Activated naive CD4-positive, alpha-beta T cell treated with anti-CD3 and anti-CD28 coated beads for 36 hours (primary cell): ENCODE results near the gene UBA1. TPM values are rescaled to one million over a fixed set of nuclear protein-coding genes. Genes with fewer than 3 reads are reported as not detected.

Source experiments
- CTCF ChIA-PET: fragments of 350-600 bp; sonication (Branson Sonifier 250); formaldehyde crosslinking; loops from one replicate; lab custom pipeline; 2021; ENCODE audit warnings: antibody characterized with exemption; lab: Charles Lee
- DNase-seq: peaks from one replicate; pipeline ENCODE4 v3.0.0-alpha.2; 2020
- H3K27ac Mint-ChIP-seq: one replicate; pipeline ENCODE4 v1.8.0; 2021; ENCODE audit warnings: mild to moderate bottlenecking, mixed read lengths
- H3K27me3 Mint-ChIP-seq: one replicate; pipeline ENCODE4 v1.8.0; 2021; ENCODE audit warnings: low read depth, mixed read lengths
- H3K36me3 Mint-ChIP-seq: one replicate; pipeline ENCODE4 v1.8.0; 2021; ENCODE audit warnings: low read depth, mixed read lengths
- H3K4me1 Mint-ChIP-seq: one replicate; pipeline ENCODE4 v1.8.0; 2021; ENCODE audit warnings: low read depth, mixed read lengths
- H3K4me3 Mint-ChIP-seq: one replicate; pipeline ENCODE4 v1.8.0; 2021; ENCODE audit warnings: mild to moderate bottlenecking, moderate library complexity, mixed read lengths
- H3K9me3 Mint-ChIP-seq: one replicate; pipeline ENCODE4 v1.8.0; 2021; ENCODE audit warnings: mixed read lengths
- intact Hi-C: fragments of 100-400 bp; cut with micrococcal nuclease; formaldehyde crosslinking; loops from one replicate; pipeline ENCODE4 v1.15.1; 2023
- total RNA-seq, 2 experiments: library from RNA; stranded (reverse); gene quantifications; one replicate each; pipeline ENCODE4 v1.2.3, GENCODE V29; 2021

The UBA1 gene
- total RNA-seq, 2 experiments from 2014 or later, result 246 to 251 TPM

GRCh38 chrX:47231167-47231566 is 37.5 kb downstream of the UBA1 start:
- Mint-ChIP-seq H3K9me3 (no peaks in the 10 kb centered on the region), H3K4me3 (no peak overlapping the region), H3K27me3 (no peaks in the 10 kb centered on the region), H3K36me3 (peaks cover 18% of the 10 kb centered on the region), H3K27ac (peak overlapping the region; percentile 31), H3K4me1 (peaks cover 13% of the 10 kb centered on the region)
- DNase-seq, result no peak
- CTCF ChIA-PET, result interaction anchor here (0.6 kb wide), 1 partner anchor 12 kb away, joined by 4 read pairs; no protein-coding TSS in a partner anchor
- intact Hi-C loops, result no loop called here

- H3K27ac Mint-ChIP-seq, result peak overlapping the region; percentile 92
Observed at GRCh38 chrX:47232197-47232802, 38.7 kb downstream of the UBA1 start.

GRCh38 chrX:47232803-47233332 is 39.2 kb downstream of the UBA1 start, which contains the start of gene USP11:
USP11 (plus strand) TSS chrX:47233009; CDS start chrX:47233044, 35 bp downstream.
- intact Hi-C loops, result loop anchor here (1.0 to 2.0 kb wide), 6 partner anchors 15 to 426 kb away; partner anchors contain the start of genes CDK16, NDUFB11, UBA1 and UXT
- H3K4me3 Mint-ChIP-seq, result peak within 1 kb of the TSS; percentile 85
- peak; percentile 21 for DNase-seq
- no peaks in the 10 kb centered on the region for H3K9me3 Mint-ChIP-seq
- no peaks in the 10 kb centered on the region for H3K27me3 Mint-ChIP-seq
- H3K4me1 Mint-ChIP-seq, result peaks cover 20% of the 10 kb centered on the region
- peaks cover 15% of the 10 kb centered on the region for H3K36me3 Mint-ChIP-seq
- CTCF ChIA-PET, result interaction anchor here (1.2 kb wide), 1 partner anchor 42 kb away, joined by 3 read pairs; no protein-coding TSS in a partner anchor
- H3K27ac Mint-ChIP-seq, result peak within 1 kb of the TSS; percentile 92

More at GRCh38 chrX:47232197-47232802, 38.7 kb downstream of the UBA1 start:
- intact Hi-C loops, result loop anchor here (2.0 kb wide), 1 partner anchor 427 kb away; the partner anchor contains the start of gene UXT
- Mint-ChIP-seq H3K4me1 (peaks cover 20% of the 10 kb centered on the region), H3K4me3 (peak overlapping the region; percentile 85), H3K36me3 (peaks cover 15% of the 10 kb centered on the region), H3K27me3 (no peaks in the 10 kb centered on the region), H3K9me3 (no peaks in the 10 kb centered on the region)
- CTCF ChIA-PET, result interaction anchor here (1.2 kb wide), 1 partner anchor 42 kb away, joined by 3 read pairs; no protein-coding TSS in a partner anchor
- no peak for DNase-seq

- intact Hi-C loops, result loop anchor here (1.0 to 2.0 kb wide), 6 partner anchors 15 to 425 kb away; partner anchors contain the start of genes CDK16, NDUFB11, UBA1 and UXT
- peaks cover 11% of the 10 kb centered on the region for H3K36me3 Mint-ChIP-seq
- no peaks in the 10 kb centered on the region for H3K9me3 Mint-ChIP-seq
- CTCF ChIA-PET, result interaction anchor here (1.2 kb wide), 1 partner anchor 43 kb away, joined by 3 read pairs; no protein-coding TSS in a partner anchor
- peaks cover 20% of the 10 kb centered on the region for H3K4me1 Mint-ChIP-seq
- peak; percentile 96 for DNase-seq
- peak overlapping the region; percentile 85 for H3K4me3 Mint-ChIP-seq
- H3K27me3 Mint-ChIP-seq, result no peaks in the 10 kb centered on the region
- H3K27ac Mint-ChIP-seq, result peak overlapping the region; percentile 92
Observed at GRCh38 chrX:47233333-47234113, 39.9 kb downstream of the UBA1 start.

- no peaks in the 10 kb centered on the region for H3K9me3 Mint-ChIP-seq
- no peak for DNase-seq
- peak overlapping the region; percentile 69 for H3K27ac Mint-ChIP-seq
- CTCF ChIA-PET, result no interaction called here
- intact Hi-C loops, result no loop called here
- peak overlapping the region; percentile 60 for H3K4me3 Mint-ChIP-seq
- peaks cover 4% of the 10 kb centered on the region for H3K36me3 Mint-ChIP-seq
- H3K27me3 Mint-ChIP-seq, result no peaks in the 10 kb centered on the region
- H3K4me1 Mint-ChIP-seq, result peaks cover 20% of the 10 kb centered on the region
Observed at GRCh38 chrX:47234583-47234982, 41.0 kb downstream of the UBA1 start.

- H3K9me3 Mint-ChIP-seq, result no peaks in the 10 kb centered on the region
- peak overlapping the region; percentile 76 for H3K27ac Mint-ChIP-seq
- no peaks in the 10 kb centered on the region for H3K36me3 Mint-ChIP-seq
- no peak for DNase-seq
- H3K4me3 Mint-ChIP-seq, result peak overlapping the region; percentile 65
- H3K4me1 Mint-ChIP-seq, result peaks cover 20% of the 10 kb centered on the region
- intact Hi-C loops, result loop anchor here (1.0 to 5.0 kb wide), 2 partner anchors 147 to 288 kb away; no protein-coding TSS in a partner anchor
- CTCF ChIA-PET, result no interaction called here
- no peaks in the 10 kb centered on the region for H3K27me3 Mint-ChIP-seq
Observed at GRCh38 chrX:47235691-47236103, 42.1 kb downstream of the UBA1 start.

- no peak overlapping the region for H3K27ac Mint-ChIP-seq
- intact Hi-C loops, result loop anchor here (5.0 kb wide), 1 partner anchor 143 kb away; no protein-coding TSS in a partner anchor
- no peaks in the 10 kb centered on the region for H3K27me3 Mint-ChIP-seq
- CTCF ChIA-PET, result interaction anchor here (0.6 kb wide), 1 partner anchor 143 kb away, joined by 3 read pairs; no protein-coding TSS in a partner anchor
- DNase-seq, result no peak
- H3K4me3 Mint-ChIP-seq, result no peak overlapping the region
- no peaks in the 10 kb centered on the region for H3K9me3 Mint-ChIP-seq
- no peaks in the 10 kb centered on the region for H3K36me3 Mint-ChIP-seq
- peaks cover 20% of the 10 kb centered on the region for H3K4me1 Mint-ChIP-seq
Observed at GRCh38 chrX:47239199-47239598, 45.6 kb downstream of the UBA1 start.

- Mint-ChIP-seq H3K4me3 (no peak overlapping the region), H3K27ac (no peak overlapping the region)
- intact Hi-C loops, result loop anchor here (5.0 kb wide), 1 partner anchor 142 kb away; no protein-coding TSS in a partner anchor
Observed at GRCh38 chrX:47239898-47240545, 46.4 kb downstream of the UBA1 start.

GRCh38 chrX:47240619-47241018 is 47.0 kb downstream of the UBA1 start:
- no peaks in the 10 kb centered on the region for H3K9me3 Mint-ChIP-seq
- H3K4me1 Mint-ChIP-seq, result peaks cover 13% of the 10 kb centered on the region
- H3K4me3 Mint-ChIP-seq, result no peak overlapping the region
- DNase-seq, result no peak
- CTCF ChIA-PET, result no interaction called here
- intact Hi-C loops, result no loop called here
- no peak overlapping the region for H3K27ac Mint-ChIP-seq
- H3K27me3 Mint-ChIP-seq, result no peaks in the 10 kb centered on the region
- H3K36me3 Mint-ChIP-seq, result no peaks in the 10 kb centered on the region

More at GRCh38 chrX:47239898-47240545, 46.4 kb downstream of the UBA1 start:
- H3K27me3 Mint-ChIP-seq, result no peaks in the 10 kb centered on the region
- CTCF ChIA-PET, result no interaction called here
- peaks cover 19% of the 10 kb centered on the region for H3K4me1 Mint-ChIP-seq
- H3K9me3 Mint-ChIP-seq, result no peaks in the 10 kb centered on the region
- H3K36me3 Mint-ChIP-seq, result no peaks in the 10 kb centered on the region
- DNase-seq, result no peak

- Mint-ChIP-seq H3K4me3 (no peak overlapping the region), H3K27me3 (no peaks in the 10 kb centered on the region), H3K36me3 (no peaks in the 10 kb centered on the region), H3K9me3 (no peaks in the 10 kb centered on the region), H3K4me1 (peaks cover 5% of the 10 kb centered on the region), H3K27ac (no peak overlapping the region)
- CTCF ChIA-PET, result no interaction called here
- intact Hi-C loops, result no loop called here
- no peak for DNase-seq
Observed at GRCh38 chrX:47241201-47242011, 47.8 kb downstream of the UBA1 start.

- H3K27me3 Mint-ChIP-seq, result no peaks in the 10 kb centered on the region
- H3K4me1 Mint-ChIP-seq, result no peaks in the 10 kb centered on the region
- H3K36me3 Mint-ChIP-seq, result no peaks in the 10 kb centered on the region
- no peak overlapping the region for H3K27ac Mint-ChIP-seq
- DNase-seq, result no peak
- H3K4me3 Mint-ChIP-seq, result no peak overlapping the region
- intact Hi-C loops, result no loop called here
- CTCF ChIA-PET, result no interaction called here
- no peaks in the 10 kb centered on the region for H3K9me3 Mint-ChIP-seq
Observed at GRCh38 chrX:47242321-47242720, 48.7 kb downstream of the UBA1 start.
